Loucy (cell line): ENCODE measurements around the gene TLK1.

ENCODE experiments used
- H2AFZ ChIP-seq: fragments of 200-600 bp; sonication (generic); 2 replicates; pipeline ENCODE4 v1.6.0; 2016; ENCODE audit warnings: antibody characterized with exemption, mild to moderate bottlenecking, low read length, moderate library complexity
- H3F3A ChIP-seq: fragments of 200-600 bp; 2 replicates; pipeline ENCODE4 v1.6.0; 2016; ENCODE audit warnings: antibody characterized with exemption, low read depth, mild to moderate bottlenecking
- H3K27me3 ChIP-seq: fragments of 200-600 bp; sonication (generic); 2 replicates; pipeline ENCODE4 v1.6.1; 2014; ENCODE audit warnings: low read length, mild to moderate bottlenecking; ENCODE audit not compliant: insufficient read depth, poor library complexity, severe bottlenecking
- H3K36me3 ChIP-seq: fragments of 200-600 bp; sonication (generic); 2 replicates; pipeline ENCODE4 v1.6.1; 2016; ENCODE audit warnings: low read length; ENCODE audit not compliant: insufficient read depth
- H3K4me1 ChIP-seq: fragments of 200-600 bp; sonication (generic); 2 replicates; pipeline ENCODE4 v1.5.1; 2014; ENCODE audit warnings: low read length, mild to moderate bottlenecking; ENCODE audit not compliant: insufficient read depth, poor library complexity, severe bottlenecking
- H3K4me2 ChIP-seq: fragments of 200-600 bp; sonication (generic); 2 replicates; pipeline ENCODE4 v1.6.0; 2014; ENCODE audit warnings: antibody characterized with exemption, low read length, low read depth, mild to moderate bottlenecking; ENCODE audit not compliant: poor library complexity, severe bottlenecking
- H3K4me3 ChIP-seq: fragments of 200-600 bp; sonication (generic); 2 replicates; pipeline ENCODE4 v1.5.1; 2014; ENCODE audit warnings: low read length, mild to moderate bottlenecking, mixed read lengths; ENCODE audit not compliant: poor library complexity, severe bottlenecking
- H3K79me2 ChIP-seq: fragments of 200-600 bp; sonication (generic); 2 replicates; pipeline ENCODE4 v1.6.1; 2014; ENCODE audit warnings: low read length; ENCODE audit not compliant: insufficient read depth
- H3K9ac ChIP-seq: fragments of 200-600 bp; sonication (generic); 2 replicates; pipeline ENCODE4 v1.6.0; 2014; ENCODE audit warnings: mild to moderate bottlenecking, low read depth, low read length, moderate library complexity; ENCODE audit not compliant: poor library complexity, severe bottlenecking
- H3K9me2 ChIP-seq: fragments of 200-600 bp; sonication (generic); replicated peaks from 2 replicates; pipeline ENCODE4 v1.6.1; 2016; ENCODE audit warnings: low read depth, low read length, mixed read lengths
- H3K9me3 ChIP-seq: fragments of 200-600 bp; sonication (generic); 2 replicates; pipeline ENCODE4 v1.6.1; 2014; ENCODE audit warnings: mild to moderate bottlenecking, antibody characterized with exemption, low read length, low read depth; ENCODE audit not compliant: insufficient read depth
- H4K20me1 ChIP-seq: fragments of 200-600 bp; sonication (generic); 2 replicates; pipeline ENCODE4 v1.6.0; 2014; ENCODE audit warnings: antibody characterized with exemption, low read length, mild to moderate bottlenecking; ENCODE audit not compliant: insufficient read depth, poor library complexity, severe bottlenecking
- EZH2phosphoT487 ChIP-seq: fragments of 200-600 bp; IDR thresholded peaks from 2 replicates; pipeline ENCODE4 v1.6.1; 2018; ENCODE audit warnings: antibody characterized with exemption, mild to moderate bottlenecking, moderate library complexity, borderline replicate concordance
- TF ChIP-seq, protein P1 (sequence below): fragments of 200-600 bp; sonication (generic); conservative IDR thresholded peaks from 2 replicates; pipeline ENCODE4 v1.5.1; 2014; ENCODE audit warnings: mild to moderate bottlenecking, antibody characterized with exemption, low read length

Gene TLK1

GRCh38 chr2:171013851-171014250 is 146.8 kb downstream of the TLK1 start:
- Histone ChIP-seq H3K79me2 (no peaks in the 10 kb centered on the region), H3K9me2 (no peaks in the 10 kb centered on the region), H3K4me2 (no peak overlapping the region), H3F3A (no peaks in the 10 kb centered on the region), H3K27me3 (no peaks in the 10 kb centered on the region), H4K20me1 (no peaks in the 10 kb centered on the region), H3K36me3 (peaks cover 69% of the 10 kb centered on the region), H3K4me3 (no peak overlapping the region), H2AFZ (no peak overlapping the region), H3K4me1 (no peaks in the 10 kb centered on the region), H3K9me3 (no peaks in the 10 kb centered on the region), H3K9ac (no peak overlapping the region)
- TF ChIP-seq EZH2phosphoT487, result no peak
- TF ChIP-seq, protein P1, sequence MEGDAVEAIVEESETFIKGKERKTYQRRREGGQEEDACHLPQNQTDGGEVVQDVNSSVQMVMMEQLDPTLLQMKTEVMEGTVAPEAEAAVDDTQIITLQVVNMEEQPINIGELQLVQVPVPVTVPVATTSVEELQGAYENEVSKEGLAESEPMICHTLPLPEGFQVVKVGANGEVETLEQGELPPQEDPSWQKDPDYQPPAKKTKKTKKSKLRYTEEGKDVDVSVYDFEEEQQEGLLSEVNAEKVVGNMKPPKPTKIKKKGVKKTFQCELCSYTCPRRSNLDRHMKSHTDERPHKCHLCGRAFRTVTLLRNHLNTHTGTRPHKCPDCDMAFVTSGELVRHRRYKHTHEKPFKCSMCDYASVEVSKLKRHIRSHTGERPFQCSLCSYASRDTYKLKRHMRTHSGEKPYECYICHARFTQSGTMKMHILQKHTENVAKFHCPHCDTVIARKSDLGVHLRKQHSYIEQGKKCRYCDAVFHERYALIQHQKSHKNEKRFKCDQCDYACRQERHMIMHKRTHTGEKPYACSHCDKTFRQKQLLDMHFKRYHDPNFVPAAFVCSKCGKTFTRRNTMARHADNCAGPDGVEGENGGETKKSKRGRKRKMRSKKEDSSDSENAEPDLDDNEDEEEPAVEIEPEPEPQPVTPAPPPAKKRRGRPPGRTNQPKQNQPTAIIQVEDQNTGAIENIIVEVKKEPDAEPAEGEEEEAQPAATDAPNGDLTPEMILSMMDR, result no peak

- no peaks in the 10 kb centered on the region for H3K9me2 ChIP-seq
Observed at GRCh38 chr2:171009386-171009785, 151.3 kb downstream of the TLK1 start.

DNA sequence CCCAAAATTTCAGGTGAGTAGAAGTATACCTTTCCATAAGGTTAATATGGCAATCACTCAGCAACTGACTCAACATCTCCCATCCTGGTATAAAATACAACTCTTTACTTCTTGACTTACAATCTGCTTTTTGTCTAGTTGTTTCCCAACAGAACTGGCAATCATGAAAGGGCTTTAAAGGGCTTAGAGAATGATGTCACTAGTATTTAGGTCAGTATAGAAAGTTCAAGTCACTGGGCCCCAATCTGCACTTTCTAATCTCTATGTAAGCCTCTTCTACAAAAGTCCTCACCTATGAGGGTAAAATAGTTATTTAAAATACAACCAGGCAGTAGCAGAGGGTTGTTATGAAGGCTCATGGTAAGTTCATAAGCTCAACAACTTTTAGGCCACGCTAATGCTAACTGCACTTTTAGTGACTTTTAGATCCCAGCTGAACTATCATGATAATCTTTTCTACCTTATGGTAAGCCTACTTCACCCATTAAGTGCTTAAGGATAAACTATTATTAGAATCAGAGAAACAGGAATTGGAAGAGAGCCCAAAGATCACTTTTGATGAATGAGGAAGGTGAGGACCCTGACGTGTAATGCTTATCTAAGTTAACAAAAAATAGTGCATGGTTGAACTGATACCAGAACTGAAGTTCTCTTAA is 152.0 kb downstream of the TLK1 start:
- no peaks in the 10 kb centered on the region for H3K9me2 ChIP-seq
- H3K79me2 ChIP-seq, result no peaks in the 10 kb centered on the region
- no peak overlapping the region for H3K4me3 ChIP-seq
- no peaks in the 10 kb centered on the region for H3F3A ChIP-seq
- peaks cover 86% of the 10 kb centered on the region for H3K36me3 ChIP-seq
- H2AFZ ChIP-seq, result no peak overlapping the region
- H3K9me3 ChIP-seq, result no peaks in the 10 kb centered on the region
- TF ChIP-seq EZH2phosphoT487, result no peak
- TF ChIP-seq, protein P1, result no peak
- H3K4me2 ChIP-seq, result no peak overlapping the region
- no peaks in the 10 kb centered on the region for H3K4me1 ChIP-seq
- H4K20me1 ChIP-seq, result no peaks in the 10 kb centered on the region
- H3K9ac ChIP-seq, result no peak overlapping the region
- H3K27me3 ChIP-seq, result no peaks in the 10 kb centered on the region

More at GRCh38 chr2:171009386-171009785, 151.3 kb downstream of the TLK1 start:
- Histone ChIP-seq H3K4me3 (no peak overlapping the region), H3K4me2 (no peak overlapping the region), H3F3A (no peaks in the 10 kb centered on the region), H3K9ac (no peak overlapping the region), H3K36me3 (peaks cover 86% of the 10 kb centered on the region), H3K9me3 (no peaks in the 10 kb centered on the region), H3K4me1 (no peaks in the 10 kb centered on the region), H4K20me1 (no peaks in the 10 kb centered on the region), H3K27me3 (no peaks in the 10 kb centered on the region), H2AFZ (no peak overlapping the region), H3K79me2 (no peaks in the 10 kb centered on the region)
- TF ChIP-seq EZH2phosphoT487, result no peak
- TF ChIP-seq, protein P1, result no peak
